ENCODE results near the gene SLC15A4. TPM values are rescaled to one million over a fixed set of nuclear protein-coding genes. Genes with fewer than 3 reads are reported as not detected.

The SLC15A4 gene
- total RNA-seq, 1 experiment from 2014 or later: 21.6 TPM

DNA sequence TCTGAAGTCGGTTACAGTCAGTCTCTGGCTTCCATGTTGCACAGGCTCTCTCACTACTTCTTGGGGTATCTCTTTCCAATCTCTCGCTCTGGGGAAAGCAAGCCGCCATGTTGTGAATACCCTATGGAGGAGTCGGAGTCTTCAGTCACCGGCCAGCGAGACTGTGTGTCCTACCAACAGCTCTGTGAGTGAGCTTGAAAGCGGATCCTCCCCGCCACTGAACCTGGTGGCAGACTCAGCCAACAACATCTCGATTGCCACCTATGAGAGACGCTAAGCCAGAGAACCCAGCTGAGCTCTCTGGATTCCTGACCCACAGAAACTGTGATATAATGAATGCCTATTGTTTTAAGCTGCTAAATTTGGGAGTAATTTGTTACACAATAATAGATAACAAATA is 51.5 kb downstream of the SLC15A4 start:
- H3K4me1 ChIP-seq (ENCODE audit: insufficient read depth, low read length): no peaks in the 10 kb centered on the region
- H3K9me3 ChIP-seq (ENCODE audit: control insufficient read depth, low read depth, low read length): no peaks in the 10 kb centered on the region
- peaks cover 2% of the 10 kb centered on the region for H4K20me1 ChIP-seq (ENCODE audit: control insufficient read depth, insufficient read depth, insufficient read length)
- H3K23ac ChIP-seq (ENCODE audit: insufficient read length, low read depth, low read length): no peak overlapping the region
- H2BK12ac ChIP-seq (ENCODE audit: insufficient read length, low read depth, low read length): no peak overlapping the region
- H3K9ac ChIP-seq (ENCODE audit: extremely low read depth, insufficient read length, low read length): no peak overlapping the region
- H3K27me3 ChIP-seq (ENCODE audit: insufficient read depth, low read length): no peaks in the 10 kb centered on the region; the same call in 1 of the 2 replicates
- no peak overlapping the region for H2BK20ac ChIP-seq (ENCODE audit: low read depth, low read length, poor library complexity, severe bottlenecking)
- no peak overlapping the region for H3K56ac ChIP-seq (ENCODE audit: insufficient read length, low read depth, low read length)
- Mint-ChIP-seq H3K9me3 (no peaks in the 10 kb centered on the region), H3K4me1 (peaks cover 5 to 10% of the 10 kb centered on the region in 2 experiments), H3K36me3 (ENCODE audit: insufficient read depth in 1 of 3, low read depth in 3 of 3) (no peaks in the 10 kb centered on the region), H3K27me3 (ENCODE audit: low read depth) (peaks cover 21% of the 10 kb centered on the region), H3K4me3 (no peak overlapping the region), H3K27ac (no peak overlapping the region)
- no peak overlapping the region for H2AFZ ChIP-seq (ENCODE audit: low read length)
- no peak overlapping the region for H3K27ac ChIP-seq (ENCODE audit: insufficient read length, low read depth, low read length)
- TF ChIP-seq CTCF (conservative IDR thresholded peaks at IDR 0.05): no peak
- H3K79me2 ChIP-seq (ENCODE audit: insufficient read depth, low read length): no peaks in the 10 kb centered on the region
- H3K4ac ChIP-seq (ENCODE audit: low read depth, low read length): no peak overlapping the region
- no peak overlapping the region for H3T11ph ChIP-seq (ENCODE audit: low read length)
- H4K5ac ChIP-seq (ENCODE audit: insufficient read length, low read depth, low read length): no peak overlapping the region
- no peak overlapping the region for H3K18ac ChIP-seq (ENCODE audit: insufficient read length, low read depth, low read length)
- H2BK5ac ChIP-seq (ENCODE audit: insufficient read length, low read length): no peak overlapping the region
- H2BK120ac ChIP-seq (ENCODE audit: low read depth, low read length, poor library complexity, severe bottlenecking): no peak overlapping the region
- no CpG with 5 or more reads among the region's 10 CpGs for WGBS (ENCODE audit: extremely low coverage, insufficient read length, low lambda C conversion rate)
- H3K79me1 ChIP-seq (ENCODE audit: insufficient read depth, low read depth, low read length, poor library complexity, severe bottlenecking): no peaks in the 10 kb centered on the region
- no peak overlapping the region for H2BK15ac ChIP-seq (ENCODE audit: low read depth, low read length)
- no peak overlapping the region for H2AK5ac ChIP-seq (ENCODE audit: insufficient read length, low read length)
- H3K23me2 ChIP-seq (ENCODE audit: insufficient read length, low read depth, low read length, poor library complexity, severe bottlenecking): no peaks in the 10 kb centered on the region
- no peak overlapping the region for H4K8ac ChIP-seq (replicated peaks; ENCODE audit: insufficient read length, low read depth, low read length)
- no peak overlapping the region for H4K91ac ChIP-seq (ENCODE audit: insufficient read length, low read depth, low read length)
- no peak overlapping the region for H3K4me2 ChIP-seq (ENCODE audit: insufficient read depth, insufficient read length, low read length)
- DNase-seq: no peak
- no peak overlapping the region for H3K14ac ChIP-seq (ENCODE audit: insufficient read depth, low read length)
